NCI-H82 treated with DMSO at 0.1 percent for 48 hours (cell line): Measurements from ENCODE around the gene CCBE1.

Source experiments
- DNase-seq: peaks from one replicate; lab custom pipeline; 2025; ENCODE audit not compliant: unreplicated experiment; lab: John Stamatoyannopoulos, UW

CCBE1 gene

GRCh38 chr18:59573962-59574361 lies 123.3 kb downstream of the CCBE1 start:
- DNase-seq = no peak

GRCh38 chr18:59571902-59572301 lies 125.3 kb downstream of the CCBE1 start:
- DNase-seq = no peak

- DNase-seq = no peak
Measured at GRCh38 chr18:59570796-59571195, 126.4 kb downstream of the CCBE1 start.

DNA sequence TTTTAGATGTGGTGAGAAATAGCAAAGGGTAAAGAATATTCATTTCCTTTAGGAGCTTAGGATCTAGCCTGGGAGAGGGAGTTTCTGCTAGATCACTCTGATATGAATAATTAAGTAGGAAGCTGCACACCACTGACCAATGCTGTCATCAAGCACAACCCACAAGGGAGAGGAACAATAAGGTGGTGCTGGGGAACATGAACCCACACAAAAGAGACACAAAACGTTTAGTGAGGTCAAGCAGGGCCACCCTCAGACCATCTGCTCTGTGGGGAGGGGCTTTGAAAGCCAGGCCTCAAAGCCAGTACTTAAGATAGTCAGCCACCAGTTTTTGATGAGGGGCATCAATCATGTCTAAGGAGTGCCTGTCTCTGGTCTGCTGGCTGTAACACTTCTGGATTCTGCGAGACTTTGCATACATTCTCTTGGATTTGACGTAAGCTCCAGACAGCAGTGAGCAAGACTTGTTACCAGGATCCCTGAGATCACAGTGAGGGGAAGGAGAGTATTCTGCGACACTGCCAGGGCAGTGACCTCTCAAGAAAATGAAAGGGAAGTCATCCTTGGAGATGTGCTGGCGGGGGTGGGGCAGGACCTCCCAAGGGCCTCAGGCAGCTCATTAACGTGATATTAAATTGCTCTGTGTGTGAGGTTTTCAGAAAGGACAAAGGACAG lies 127.0 kb downstream of the CCBE1 start:
- peak; percentile 91 for DNase-seq

DNA sequence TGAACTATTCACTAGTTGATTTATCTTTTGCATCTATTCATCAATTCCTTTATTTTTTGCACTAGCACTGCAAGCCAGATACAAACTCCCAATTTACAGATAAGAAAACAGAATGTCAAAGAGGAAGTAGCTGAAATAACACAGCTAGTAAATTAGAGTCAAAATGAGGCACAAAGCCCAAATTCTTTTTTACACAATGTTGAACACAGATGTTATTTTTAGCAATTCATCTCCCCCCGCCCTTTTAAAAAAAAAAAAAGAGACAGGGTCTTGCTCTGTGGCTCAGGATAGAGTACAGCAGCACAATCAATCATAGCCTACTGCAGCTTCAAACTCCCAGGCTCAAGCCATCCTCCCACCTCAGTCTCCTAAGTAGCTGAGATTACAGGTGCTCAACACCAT lies 127.8 kb downstream of the CCBE1 start:
- peak; percentile 28 for DNase-seq

DNA sequence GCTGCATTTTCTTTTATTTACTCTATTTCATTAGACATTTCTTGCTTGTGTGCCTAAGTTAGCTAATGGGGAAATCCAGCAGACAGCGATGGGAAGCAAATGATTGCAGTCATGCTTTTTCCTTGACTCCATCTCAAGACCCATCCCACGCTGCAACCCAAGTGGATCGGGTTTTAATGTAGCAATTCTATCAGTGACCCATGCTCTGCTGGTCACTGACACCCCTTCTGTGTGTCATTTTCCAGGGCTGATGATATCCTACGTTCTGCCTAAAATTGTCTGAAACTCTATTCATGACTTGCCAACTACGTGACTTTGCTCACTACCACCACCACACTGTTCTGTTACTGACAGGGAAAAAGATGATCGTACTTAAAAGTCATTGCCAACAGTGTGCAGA lies 129.8 kb downstream of the CCBE1 start:
- DNase-seq = no peak

- peak; percentile 24 for DNase-seq
Measured at GRCh38 chr18:59566533-59566971, 130.7 kb downstream of the CCBE1 start.

GRCh38 chr18:59565957-59566356 lies 131.3 kb downstream of the CCBE1 start:
- DNase-seq = no peak

DNA sequence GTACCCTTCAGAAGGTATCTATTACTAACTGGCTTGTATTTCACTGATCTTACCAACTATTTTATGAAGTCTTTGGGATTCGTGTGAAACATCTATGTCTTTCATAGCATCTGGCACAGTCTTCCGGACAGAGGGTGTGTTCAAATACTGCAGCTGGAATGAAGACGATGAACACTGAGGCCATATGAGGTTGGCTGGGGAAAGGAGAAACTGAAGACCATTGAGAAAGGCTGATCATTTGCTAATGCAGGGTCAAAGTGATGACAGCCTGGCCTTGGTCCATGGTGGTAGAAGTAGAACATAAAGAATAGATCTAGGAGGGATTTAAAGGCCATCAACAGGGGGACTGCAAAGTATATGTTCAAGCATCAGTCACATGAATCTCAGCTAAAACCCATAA lies 132.7 kb downstream of the CCBE1 start:
- DNase-seq = no peak

- no peak for DNase-seq
Measured at GRCh38 chr18:59563176-59563785, 133.9 kb downstream of the CCBE1 start.

DNA sequence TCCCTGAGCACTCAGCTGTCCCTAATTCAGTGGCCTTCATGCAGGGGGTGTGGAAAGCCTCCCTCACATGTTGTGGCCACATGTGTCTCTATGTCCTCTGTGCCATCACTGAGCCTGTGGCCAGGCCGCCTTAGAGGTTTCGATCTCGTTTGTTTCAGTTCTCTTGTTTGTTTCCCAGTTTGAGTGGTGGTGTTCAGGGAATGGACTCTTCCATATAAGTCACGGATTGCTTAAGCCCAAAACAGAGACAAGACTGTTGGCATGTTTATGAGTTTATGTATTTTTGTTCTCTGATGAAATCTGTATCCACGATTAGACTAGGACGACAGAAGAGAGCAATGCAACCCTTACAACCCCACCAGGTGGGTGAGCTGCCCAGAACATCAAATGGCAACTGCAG lies 134.5 kb downstream of the CCBE1 start:
- no peak for DNase-seq

DNA sequence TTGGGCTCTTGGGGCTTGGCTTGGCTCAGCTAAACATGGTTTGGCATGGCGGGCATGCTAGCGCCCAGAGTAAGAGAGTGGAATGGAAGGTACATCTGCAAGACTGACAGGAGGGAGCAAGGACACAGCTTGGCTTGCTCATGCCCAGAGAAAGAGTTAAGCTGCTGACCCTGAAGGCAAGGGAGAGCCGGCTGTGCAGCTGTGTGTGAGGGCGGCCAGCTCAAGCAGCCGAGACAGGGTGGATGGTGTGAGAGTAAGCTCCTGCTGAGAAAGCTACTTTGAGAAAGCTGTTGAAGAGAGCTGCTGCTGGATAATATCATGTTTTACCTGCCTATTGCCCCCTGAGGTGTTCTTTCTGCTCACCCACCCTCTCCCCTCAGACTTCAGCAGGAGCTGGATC lies 135.6 kb downstream of the CCBE1 start:
- DNase-seq = no peak

DNA sequence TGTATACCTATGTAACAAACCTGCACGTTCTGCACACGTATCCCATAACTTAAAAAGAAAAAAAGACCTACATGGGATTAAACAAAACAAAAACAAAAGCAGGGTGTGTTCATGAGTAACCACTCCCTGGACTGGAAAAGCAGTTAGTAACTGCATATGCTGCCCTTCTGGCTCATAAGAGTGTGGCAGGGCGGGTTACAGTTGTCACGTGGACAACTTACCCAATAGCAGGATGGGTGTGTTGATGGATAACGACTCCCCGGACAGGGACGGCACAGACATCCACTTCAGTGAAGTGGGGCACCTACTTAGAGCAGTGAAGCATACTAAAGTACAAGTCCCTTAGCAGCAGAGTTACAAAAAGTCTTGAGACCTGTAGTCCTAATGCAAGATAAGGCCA lies 136.7 kb downstream of the CCBE1 start:
- DNase-seq = no peak

DNA sequence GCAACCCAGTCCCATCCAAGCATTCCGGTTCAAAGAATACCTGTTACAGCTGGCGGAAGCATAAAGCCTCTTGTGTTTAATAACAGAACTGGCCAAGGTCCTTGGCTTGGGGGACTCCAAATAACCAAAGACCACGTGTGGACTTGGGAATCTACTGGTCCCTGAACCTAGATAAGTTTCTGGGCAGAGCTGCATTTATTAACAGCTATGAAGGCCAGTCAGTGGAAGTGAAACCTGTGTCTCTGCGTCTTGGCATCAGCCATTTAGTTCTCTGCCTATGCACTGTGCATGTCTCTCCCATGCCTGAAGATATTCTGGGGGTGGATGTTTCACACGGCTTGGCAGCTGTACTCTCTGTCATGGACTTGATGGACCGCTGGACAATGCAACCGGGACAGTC lies 137.7 kb downstream of the CCBE1 start:
- DNase-seq = no peak

GRCh38 chr18:59555995-59556659 lies 141.1 kb downstream of the CCBE1 start:
- DNase-seq = no peak

GRCh38 chr18:59554796-59555335 lies 142.4 kb downstream of the CCBE1 start:
- DNase-seq = no peak

GRCh38 chr18:59553273-59553870 lies 143.9 kb downstream of the CCBE1 start:
- no peak for DNase-seq

GRCh38 chr18:59551902-59552635 lies 145.2 kb downstream of the CCBE1 start:
- DNase-seq = no peak

- no peak for DNase-seq
Measured at GRCh38 chr18:59550174-59550516, 147.1 kb downstream of the CCBE1 start.

DNA sequence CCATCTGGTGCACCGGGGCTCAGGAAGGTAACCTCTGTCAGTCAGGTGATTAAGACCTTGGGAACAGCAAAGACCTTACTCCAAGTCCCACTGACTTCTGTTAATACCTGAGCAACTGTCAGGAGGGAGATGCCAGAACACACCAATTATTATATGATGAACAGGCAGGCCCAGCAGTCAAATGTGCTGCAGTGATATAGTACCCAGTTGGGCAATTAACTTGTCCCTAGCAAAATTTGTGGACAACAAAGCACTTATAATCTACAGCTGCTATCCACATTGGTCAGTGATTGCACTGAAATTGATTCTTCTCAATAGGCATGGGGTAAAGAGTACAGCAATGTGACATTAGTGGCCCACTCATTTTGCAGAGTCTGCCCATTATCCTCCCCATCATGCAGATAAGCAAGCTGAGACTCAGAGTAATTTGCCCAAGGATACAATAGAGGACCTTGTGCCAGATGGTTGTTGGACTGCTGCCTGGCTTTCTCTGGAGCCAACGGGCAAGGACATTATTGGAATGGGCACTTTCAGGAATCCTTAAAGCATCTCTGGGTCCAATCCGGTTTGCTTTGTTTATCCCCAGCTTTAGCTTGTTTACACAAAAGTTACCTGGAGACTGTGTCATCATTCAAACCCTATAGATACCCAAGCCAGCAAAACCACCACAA lies 147.6 kb downstream of the CCBE1 start:
- no peak for DNase-seq
